Prostate gland (tissue), 2 donors: ENCODE data around the gene PARD6A.

Experiments
- CTCF ChIP-seq, 4 experiments: fragments of 200-600 bp in 2 of 4; fragments of 450-650 bp in 2 of 4; sonication (generic) in 2 of 4; IDR thresholded peaks; 1 replicate in 3 of 4; 2 replicates in 1 of 4; pipeline ENCODE4 v1.5.1; 2016 to 2019; ENCODE audit warnings: antibody characterized with exemption in 4 of 4, mild to moderate bottlenecking in 2 of 4, moderate library complexity in 2 of 4
- POLR2A ChIP-seq: fragments of 450-650 bp; IDR thresholded peaks from one replicate; pipeline ENCODE4 v1.6.1; 2016; ENCODE audit warnings: antibody characterized with exemption, mild to moderate bottlenecking

- TF ChIP-seq CTCF (IDR thresholded peaks at IDR 0.05) (no peak), POLR2A (no peak)
Observed at GRCh38 chr16:67673712-67674580, 13.2 kb downstream of the PARD6A start.
